ENCODE data around the gene ZNF487.

DNA sequence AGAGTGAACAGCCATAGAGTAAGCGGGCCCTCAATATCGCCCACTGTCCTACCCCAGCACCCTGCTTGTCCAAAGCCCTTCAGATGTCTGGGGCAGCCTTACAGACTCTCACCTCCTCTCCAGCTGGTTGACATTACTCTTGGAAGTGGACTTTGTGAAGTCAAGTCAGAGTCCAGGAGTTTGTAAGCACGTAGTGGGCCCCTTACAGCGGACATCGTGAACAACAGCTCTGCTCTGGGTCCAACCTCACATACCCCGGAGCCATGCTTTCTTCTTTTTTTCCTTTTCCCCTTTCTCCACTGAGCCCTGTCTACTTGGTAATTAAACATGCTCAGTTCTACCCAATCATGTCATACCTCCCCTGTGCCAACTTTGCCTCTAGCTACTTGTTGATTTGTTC, 45.4 kb upstream of the ZNF487 start:
- TF ChIP-seq CTCF (IDR thresholded peaks at IDR 0.05) (no peak), POLR2A (IDR thresholded peaks at IDR 0.05) (no peak)

All from body of pancreas (tissue), 4 donors.